Karpas-422 (cell line): ENCODE results near the gene MYH14. TPM values are rescaled to one million over a fixed set of nuclear protein-coding genes. Genes with fewer than 3 reads are reported as not detected.

Experiments
- DNase-seq: peaks from one replicate; pipeline ENCODE4 v3.0.0-alpha.2; 2015
- H2AFZ ChIP-seq: fragments of 200-600 bp; sonication (generic); 2 replicates; pipeline ENCODE4 v1.6.1; 2014; ENCODE audit warnings: antibody characterized with exemption, low read length, mixed read lengths
- H3K27ac ChIP-seq: fragments of 200-600 bp; sonication (generic); 2 replicates; pipeline ENCODE4 v1.5.1; 2014; ENCODE audit warnings: mild to moderate bottlenecking, low read length, moderate library complexity
- H3K27me3 ChIP-seq: fragments of 200-600 bp; sonication (generic); 2 replicates; pipeline ENCODE4 v1.6.1; 2014; ENCODE audit warnings: low read length, mixed read lengths
- H3K36me3 ChIP-seq: fragments of 200-600 bp; sonication (generic); 2 replicates; pipeline ENCODE4 v1.6.1; 2014; ENCODE audit warnings: low read length, mixed read lengths; ENCODE audit not compliant: insufficient read depth
- H3K4me1 ChIP-seq: fragments of 200-600 bp; sonication (generic); 2 replicates; pipeline ENCODE4 v1.6.1; 2014; ENCODE audit warnings: mild to moderate bottlenecking, low read length, mixed read lengths
- H3K4me2 ChIP-seq: fragments of 200-600 bp; sonication (generic); 2 replicates; pipeline ENCODE4 v1.6.1; 2014; ENCODE audit warnings: low read length, low read depth, mild to moderate bottlenecking; ENCODE audit not compliant: poor library complexity, severe bottlenecking
- H3K4me3 ChIP-seq: fragments of 200-600 bp; sonication (generic); 2 replicates; pipeline ENCODE4 v1.5.1; 2014; ENCODE audit warnings: mild to moderate bottlenecking, antibody characterized with exemption, low read length, mixed read lengths
- H3K79me2 ChIP-seq: fragments of 200-600 bp; sonication (generic); 2 replicates; pipeline ENCODE4 v1.6.1; 2014; ENCODE audit warnings: mild to moderate bottlenecking, low read length, mixed read lengths
- H3K9ac ChIP-seq: fragments of 200-600 bp; sonication (generic); 2 replicates; pipeline ENCODE4 v1.6.0; 2014; ENCODE audit warnings: low read length
- H3K9me2 ChIP-seq: fragments of 200-600 bp; sonication (generic), shearing (Covaris generic); replicated peaks from 2 replicates; pipeline ENCODE4 v1.6.0; 2014; ENCODE audit warnings: mild to moderate bottlenecking, low read length, moderate library complexity; ENCODE audit not compliant: insufficient read depth
- H3K9me3 ChIP-seq: fragments of 300-700, 200-600 bp; sonication (generic); 2 replicates; pipeline ENCODE4 v1.6.1; 2014; ENCODE audit warnings: low read length, mixed read lengths
- H4K20me1 ChIP-seq: fragments of 200-600 bp; sonication (generic); 2 replicates; pipeline ENCODE4 v1.6.1; 2014; ENCODE audit warnings: mild to moderate bottlenecking, antibody characterized with exemption, low read length, low read depth; ENCODE audit not compliant: insufficient read depth
- total RNA-seq: library from RNA; depleted of rRNA; stranded (reverse); fragments of >200 nt; shearing (Covaris generic); gene quantifications from 2 replicates; pipeline ENCODE4 v1.2.3, GENCODE V29; 2014; ENCODE audit warnings: low replicate concordance

MYH14 gene
- total RNA-seq, 1 experiment from 2014 or later = not detected

- Histone ChIP-seq H3K27me3 (no peaks in the 10 kb centered on the region; the same call in 1 of the 2 replicates), H2AFZ (no peak overlapping the region), H3K27ac (no peak overlapping the region), H3K4me1 (no peaks in the 10 kb centered on the region), H3K4me3 (no peak overlapping the region), H4K20me1 (no peaks in the 10 kb centered on the region), H3K9me3 (no peaks in the 10 kb centered on the region), H3K36me3 (no peaks in the 10 kb centered on the region), H3K79me2 (no peaks in the 10 kb centered on the region), H3K4me2 (no peak overlapping the region), H3K9ac (no peak overlapping the region), H3K9me2 (no peaks in the 10 kb centered on the region)
- no peak for DNase-seq
Observed at GRCh38 chr19:50300051-50300450, 96.6 kb downstream of the MYH14 start.

DNA sequence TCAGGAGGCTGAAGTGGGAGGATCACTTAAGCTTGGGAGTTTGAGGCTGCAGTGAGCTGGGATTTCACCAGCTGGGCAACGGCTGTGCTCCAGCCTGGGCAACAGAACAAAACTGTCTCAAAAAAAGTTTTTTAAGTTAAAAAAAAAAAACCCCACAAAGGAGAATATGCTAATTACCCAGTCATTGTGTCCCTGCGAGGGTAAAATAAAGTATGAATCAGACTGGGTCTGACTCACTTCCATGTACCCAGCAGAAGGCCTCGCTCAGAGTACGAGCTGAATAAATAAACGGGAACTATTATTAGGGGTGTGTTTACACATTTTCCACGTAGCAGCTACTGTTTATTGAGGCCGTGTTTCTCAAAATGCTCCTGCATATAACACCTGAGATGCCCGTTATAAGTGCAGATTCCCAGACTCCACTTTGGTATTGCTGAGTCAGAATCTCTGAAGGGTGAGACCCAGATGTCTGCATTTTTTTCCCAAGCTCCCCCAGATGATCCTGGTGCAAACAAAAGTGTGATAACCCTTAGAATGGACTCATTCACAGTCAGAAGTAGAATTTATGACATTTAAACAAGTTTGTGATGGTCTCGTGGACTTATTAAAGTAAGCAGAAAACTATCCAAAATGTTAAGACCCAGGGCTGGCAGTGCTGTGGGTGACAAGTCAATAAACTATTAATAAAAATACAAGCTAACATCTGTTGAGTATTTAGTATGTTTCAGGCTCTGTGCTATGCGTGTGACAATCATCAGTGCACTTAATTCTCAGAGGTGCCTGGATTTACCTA is 97.6 kb downstream of the MYH14 start:
- no peaks in the 10 kb centered on the region for H3K4me1 ChIP-seq
- H3K36me3 ChIP-seq = no peaks in the 10 kb centered on the region
- no peaks in the 10 kb centered on the region for H4K20me1 ChIP-seq
- no peak overlapping the region for H2AFZ ChIP-seq
- no peaks in the 10 kb centered on the region for H3K79me2 ChIP-seq
- no peak overlapping the region for H3K4me3 ChIP-seq
- H3K9me2 ChIP-seq = no peaks in the 10 kb centered on the region
- no peak for DNase-seq
- no peaks in the 10 kb centered on the region for H3K9me3 ChIP-seq
- no peak overlapping the region for H3K27ac ChIP-seq
- no peak overlapping the region for H3K4me2 ChIP-seq
- H3K27me3 ChIP-seq = no peaks in the 10 kb centered on the region; the same call in 1 of the 2 replicates
- no peak overlapping the region for H3K9ac ChIP-seq

- no peaks in the 10 kb centered on the region for H4K20me1 ChIP-seq
- DNase-seq = no peak
- no peak overlapping the region for H3K4me3 ChIP-seq
- H3K9me3 ChIP-seq = no peaks in the 10 kb centered on the region
- no peak overlapping the region for H3K9ac ChIP-seq
- H3K79me2 ChIP-seq = no peaks in the 10 kb centered on the region
- no peaks in the 10 kb centered on the region for H3K9me2 ChIP-seq
- no peaks in the 10 kb centered on the region; the same call in 1 of the 2 replicates for H3K27me3 ChIP-seq
- H2AFZ ChIP-seq = no peak overlapping the region
- no peaks in the 10 kb centered on the region for H3K36me3 ChIP-seq
- no peak overlapping the region for H3K4me2 ChIP-seq
- no peak overlapping the region for H3K27ac ChIP-seq
- no peaks in the 10 kb centered on the region for H3K4me1 ChIP-seq
Observed at GRCh38 chr19:50301607-50301971, 98.2 kb downstream of the MYH14 start.

DNA sequence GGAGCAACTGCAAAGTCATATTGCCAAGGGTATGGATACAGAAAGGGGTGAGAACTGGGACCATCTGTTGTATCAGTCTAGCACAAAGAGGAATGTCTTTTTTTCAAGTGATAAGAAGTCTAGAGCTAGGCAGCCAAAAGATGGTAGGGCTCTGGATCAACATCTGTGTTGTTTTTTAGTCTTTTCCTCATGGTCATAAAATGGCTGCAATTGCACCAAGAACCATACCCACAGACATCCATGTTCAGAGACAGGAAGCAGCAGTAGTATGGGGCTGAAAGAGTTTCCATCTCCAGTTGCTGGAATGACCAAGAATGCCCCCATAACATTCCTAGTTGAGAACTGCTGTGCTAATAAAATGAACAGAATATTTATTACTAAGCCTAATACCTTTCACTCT is 100.1 kb downstream of the MYH14 start:
- no peak overlapping the region for H3K4me3 ChIP-seq
- no peak for DNase-seq
- no peaks in the 10 kb centered on the region; the same call in 1 of the 2 replicates for H3K27me3 ChIP-seq
- no peak overlapping the region for H3K9ac ChIP-seq
- H3K4me2 ChIP-seq = no peak overlapping the region
- no peak overlapping the region for H2AFZ ChIP-seq
- H3K9me2 ChIP-seq = no peaks in the 10 kb centered on the region
- no peaks in the 10 kb centered on the region for H4K20me1 ChIP-seq
- no peaks in the 10 kb centered on the region for H3K4me1 ChIP-seq
- no peaks in the 10 kb centered on the region for H3K79me2 ChIP-seq
- H3K9me3 ChIP-seq = no peaks in the 10 kb centered on the region
- H3K36me3 ChIP-seq = no peaks in the 10 kb centered on the region
- no peak overlapping the region for H3K27ac ChIP-seq

GRCh38 chr19:50308991-50309390 is 105.6 kb downstream of the MYH14 start:
- no peak overlapping the region for H2AFZ ChIP-seq
- no peaks in the 10 kb centered on the region for H3K9me3 ChIP-seq
- H3K4me3 ChIP-seq = no peak overlapping the region
- no peak for DNase-seq
- no peaks in the 10 kb centered on the region for H3K9me2 ChIP-seq
- no peak overlapping the region for H3K9ac ChIP-seq
- H4K20me1 ChIP-seq = 0 out of 2 replicates have a peak, but pooled peaks cover 8% of the 10 kb centered on the region
- H3K79me2 ChIP-seq = no peaks in the 10 kb centered on the region
- H3K4me1 ChIP-seq = peaks cover 4% of the 10 kb centered on the region; the same call in 1 of the 2 replicates
- H3K4me2 ChIP-seq = no peak overlapping the region
- H3K27ac ChIP-seq = no peak overlapping the region
- no peaks in the 10 kb centered on the region for H3K27me3 ChIP-seq
- H3K36me3 ChIP-seq = no peaks in the 10 kb centered on the region

- Histone ChIP-seq H3K9me2 (no peaks in the 10 kb centered on the region), H3K27ac (no peak overlapping the region), H3K9ac (no peak overlapping the region), H3K27me3 (no peaks in the 10 kb centered on the region), H3K9me3 (no peaks in the 10 kb centered on the region), H2AFZ (no peak overlapping the region), H3K79me2 (no peaks in the 10 kb centered on the region), H3K4me1 (peaks cover 8% of the 10 kb centered on the region; the same call in 1 of the 2 replicates), H3K36me3 (no peaks in the 10 kb centered on the region), H4K20me1 (peaks cover 8% of the 10 kb centered on the region; the same call in 1 of the 2 replicates), H3K4me3 (no peak overlapping the region), H3K4me2 (no peak overlapping the region)
- no peak for DNase-seq
Observed at GRCh38 chr19:50309396-50310125, 106.1 kb downstream of the MYH14 start.

DNA sequence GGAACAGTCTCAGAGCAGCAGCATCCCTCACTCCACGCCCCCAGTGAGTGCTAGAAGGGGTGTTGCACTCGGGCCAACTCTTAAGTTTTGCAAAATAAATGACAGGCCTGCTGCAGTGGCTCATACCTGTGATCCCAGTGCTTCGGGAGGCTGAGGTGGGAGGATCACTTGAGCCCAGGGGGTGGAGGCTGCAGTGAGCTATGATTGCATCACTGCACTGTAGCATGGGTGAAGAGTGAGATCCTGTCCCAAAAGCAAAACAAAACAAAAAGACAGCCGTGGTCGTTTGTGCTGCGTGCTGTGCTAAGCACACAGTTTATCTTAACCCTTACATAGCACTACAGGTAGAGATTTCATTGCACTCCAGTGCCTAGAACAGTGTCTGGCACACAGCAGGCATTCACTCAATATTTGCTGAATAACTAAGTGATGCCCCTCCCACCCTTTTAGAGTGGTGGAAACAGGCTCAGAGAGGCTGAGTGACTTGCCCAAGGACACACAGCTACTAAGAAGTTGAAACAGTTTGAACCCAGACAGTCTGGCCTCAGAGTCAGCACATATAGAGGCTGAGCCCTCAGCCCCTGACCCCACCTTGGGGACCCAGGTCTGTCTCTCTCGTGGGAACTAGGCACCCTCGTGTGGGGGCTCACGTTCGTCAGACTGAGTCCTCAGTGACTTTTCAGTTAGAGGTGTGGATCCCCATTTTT is 107.5 kb downstream of the MYH14 start:
- DNase-seq = no peak
- Histone ChIP-seq H3K9me2 (no peaks in the 10 kb centered on the region), H3K79me2 (no peaks in the 10 kb centered on the region), H4K20me1 (peaks cover 8% of the 10 kb centered on the region; the same call in 1 of the 2 replicates), H3K27ac (no peak overlapping the region), H3K4me3 (no peak overlapping the region), H3K27me3 (no peaks in the 10 kb centered on the region), H3K36me3 (no peaks in the 10 kb centered on the region), H3K9me3 (no peaks in the 10 kb centered on the region), H3K9ac (no peak overlapping the region), H2AFZ (no peak overlapping the region), H3K4me1 (peaks cover 16% of the 10 kb centered on the region), H3K4me2 (no peak overlapping the region)
